Raji (cell line): Measurements from ENCODE around the gene SOCS3.

Experiments
- POLR2A ChIP-seq: IDR thresholded peaks from 2 replicates; pipeline ENCODE4 v1.6.1; 2011; ENCODE audit warnings: low read depth, low read length, control low read depth; ENCODE audit not compliant: insufficient read depth

SOCS3 gene

DNA sequence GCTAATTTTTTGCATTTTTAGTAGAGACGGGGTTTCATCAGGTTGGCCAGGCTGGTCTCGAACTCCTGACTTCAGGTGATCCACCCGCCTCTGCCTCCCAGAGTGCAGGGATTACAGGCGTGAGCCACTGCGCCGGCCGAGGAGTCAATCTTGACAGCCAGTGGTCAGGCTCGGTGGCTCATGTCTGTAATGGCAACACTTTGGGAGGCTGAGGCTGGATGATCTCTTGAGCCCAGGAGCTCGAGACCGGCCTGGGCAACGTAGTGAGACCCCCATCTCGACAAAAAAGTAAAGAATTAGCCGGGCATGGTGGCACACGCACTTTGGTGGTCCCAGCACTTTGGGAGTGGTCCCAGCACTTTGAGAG, 18.0 kb upstream of the SOCS3 start:
- no peak for TF ChIP-seq POLR2A

DNA sequence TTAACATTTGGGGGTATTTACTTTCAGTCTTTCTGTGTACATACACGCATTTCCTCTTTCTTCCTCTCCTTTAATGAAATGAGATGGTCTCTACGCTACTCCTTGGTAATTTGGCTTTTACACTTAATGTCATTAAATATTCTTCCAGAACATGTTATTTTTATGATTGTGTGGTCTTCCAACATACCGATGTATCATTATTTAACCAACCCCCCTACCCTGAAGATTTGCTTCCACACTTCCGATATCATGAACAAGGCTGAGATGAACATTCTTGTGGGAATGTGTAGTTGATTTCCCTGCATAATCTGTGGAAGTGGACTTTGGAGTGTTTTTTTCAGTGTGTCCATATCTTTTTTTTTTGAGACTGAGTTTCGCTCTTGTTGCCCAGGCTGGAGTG, 16.3 kb upstream of the SOCS3 start:
- TF ChIP-seq POLR2A: no peak

DNA sequence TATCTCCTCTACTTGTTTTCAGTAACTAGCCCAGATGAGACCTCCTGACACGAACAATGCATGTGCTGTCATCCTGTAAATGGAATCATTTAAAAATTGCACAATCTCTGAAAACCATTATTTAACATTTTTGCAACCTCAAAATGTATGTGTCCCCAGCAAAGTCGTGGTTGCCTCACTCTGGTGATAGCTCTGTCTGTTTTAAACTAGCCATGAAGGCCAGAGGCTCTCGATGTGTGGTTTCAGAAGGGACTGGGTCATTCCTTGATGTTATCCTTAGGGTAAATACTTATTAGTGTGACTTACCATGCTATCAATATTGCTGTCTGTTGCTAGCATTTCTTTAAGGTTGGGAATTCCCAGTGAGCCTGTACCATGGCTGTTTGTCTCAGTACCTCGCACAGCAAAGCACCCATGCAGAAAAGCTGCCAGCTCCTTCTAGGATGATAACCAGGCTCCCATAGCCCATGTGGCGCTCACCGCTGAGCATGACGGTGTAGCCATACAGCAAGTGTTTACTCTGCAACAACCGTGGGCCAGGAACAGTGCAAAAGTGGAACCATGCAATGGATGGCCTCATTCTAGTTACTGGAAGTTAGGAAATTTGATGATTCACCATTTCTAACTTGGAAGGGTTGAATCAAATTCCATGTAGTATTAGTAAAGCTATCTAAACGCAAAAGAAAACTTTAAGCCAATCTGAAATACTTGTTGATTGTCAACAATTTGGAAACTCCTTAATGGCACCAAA, 15.7 kb upstream of the SOCS3 start:
- no peak for TF ChIP-seq POLR2A

DNA sequence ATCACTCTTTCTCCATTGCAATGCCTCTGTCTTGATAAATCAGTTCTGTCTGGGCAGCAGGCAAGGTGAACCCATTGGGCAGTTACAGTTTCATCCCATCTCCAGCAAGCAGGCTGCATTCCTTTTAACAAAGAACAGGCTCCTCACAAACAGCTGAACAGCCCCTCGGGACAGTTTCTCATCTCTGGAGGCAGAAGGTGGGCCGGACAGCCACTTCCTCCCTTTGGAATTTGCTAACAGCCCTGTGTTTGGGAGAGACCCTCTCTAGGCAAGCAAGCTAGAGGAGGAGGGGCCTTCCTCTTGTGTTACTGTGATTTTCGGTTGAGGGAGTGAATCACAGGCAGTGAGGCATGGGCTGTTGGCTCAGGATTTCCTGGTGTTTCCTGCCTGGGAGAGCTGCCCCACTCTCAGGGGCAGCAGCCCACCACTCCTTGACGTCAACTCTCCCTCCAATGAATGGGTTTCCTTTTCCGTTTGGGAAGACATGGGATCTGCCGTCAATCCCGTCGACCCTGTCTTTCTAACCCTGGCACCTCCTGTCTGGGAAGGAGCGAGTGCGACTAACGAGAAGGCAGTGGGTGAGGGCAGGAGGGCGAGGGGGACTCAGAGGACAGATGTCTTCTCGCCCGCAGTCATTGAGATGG, 14.9 kb upstream of the SOCS3 start:
- no peak for TF ChIP-seq POLR2A

DNA sequence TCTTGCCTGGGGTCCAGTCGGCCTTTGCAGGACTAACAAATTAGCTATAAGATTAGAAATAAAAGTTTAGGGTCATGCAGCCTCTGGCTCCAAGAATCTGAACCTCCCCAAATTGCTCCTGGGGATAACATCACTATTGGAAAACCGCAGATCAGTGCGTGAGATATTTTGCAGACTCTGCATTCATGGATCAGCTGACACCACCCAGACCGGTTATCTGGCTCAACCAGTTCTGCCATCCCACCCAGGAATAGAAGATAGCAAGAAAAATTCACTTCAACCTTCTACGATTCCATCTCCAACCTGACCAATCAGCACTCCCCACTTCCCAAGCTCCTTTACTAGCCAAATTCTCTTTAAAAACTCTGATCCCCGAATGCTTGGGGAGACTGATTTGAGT, 14.3 kb upstream of the SOCS3 start:
- no peak for TF ChIP-seq POLR2A

DNA sequence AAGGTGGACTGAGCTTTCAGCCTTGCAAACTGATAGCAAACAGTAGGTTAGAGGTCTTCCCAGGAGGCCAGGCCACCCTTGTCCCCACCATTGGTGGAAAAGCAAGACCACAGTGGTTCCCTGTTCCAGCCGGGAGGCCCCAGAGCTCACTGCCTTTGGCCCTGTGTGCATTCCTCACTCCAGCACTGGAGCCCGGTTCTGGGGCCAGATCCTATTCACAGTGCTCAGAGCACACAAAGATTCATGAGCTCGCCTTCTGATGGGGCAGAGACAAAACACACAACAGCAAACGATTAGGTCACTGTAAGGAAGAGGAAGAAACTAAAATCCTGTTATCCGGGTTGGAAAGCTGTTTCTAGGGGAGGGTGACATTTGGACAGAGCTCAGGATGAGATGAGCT, 13.0 kb upstream of the SOCS3 start:
- no peak for TF ChIP-seq POLR2A

DNA sequence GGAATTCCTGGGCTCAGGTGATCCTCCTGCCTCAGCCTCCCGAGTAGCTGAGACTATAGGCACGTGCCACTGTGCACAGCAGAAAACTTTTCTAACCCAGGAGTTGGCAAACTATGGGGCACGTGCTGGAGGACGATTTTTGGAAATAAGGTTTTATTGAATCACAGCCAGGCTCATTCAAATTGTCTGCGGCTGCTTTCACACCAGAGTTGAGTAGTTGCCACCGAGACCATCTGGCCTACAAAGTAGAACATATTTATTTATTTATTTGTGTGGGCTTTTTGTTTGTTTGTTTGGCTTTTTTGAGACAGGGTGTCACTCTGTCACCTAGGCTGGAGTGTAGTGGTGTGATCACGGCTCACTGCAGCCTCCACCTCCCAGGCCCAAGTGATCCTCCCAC, 11.2 kb upstream of the SOCS3 start:
- TF ChIP-seq POLR2A: no peak

DNA sequence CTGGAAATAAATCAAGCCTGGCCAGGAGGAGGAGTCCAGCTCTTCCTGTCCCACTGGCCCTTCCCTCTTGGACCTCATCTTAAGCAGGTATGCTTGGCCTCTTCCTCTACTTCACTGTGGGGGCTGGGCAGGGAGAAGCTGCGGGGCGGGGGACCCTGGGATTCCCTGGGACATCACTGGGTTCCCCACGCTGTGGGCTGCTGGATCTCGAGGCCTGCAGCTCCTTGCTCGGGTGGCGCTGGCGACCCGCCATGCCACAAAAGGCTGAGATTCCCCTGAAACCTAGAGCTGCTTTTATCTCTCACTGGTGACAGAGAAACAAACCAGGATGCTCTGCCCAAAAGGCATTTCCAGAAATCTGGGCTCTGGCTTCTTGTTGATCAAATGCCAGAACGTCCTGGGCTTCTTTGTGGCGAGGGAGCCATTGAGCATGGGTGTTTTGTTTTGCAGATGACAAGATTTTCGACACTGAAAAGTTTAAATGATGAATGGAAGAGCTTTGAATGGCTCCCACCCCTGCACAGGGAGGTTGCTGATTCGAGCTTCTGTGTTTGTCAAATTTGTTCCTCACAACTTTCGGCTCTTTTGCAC, 10.0 kb upstream of the SOCS3 start:
- no peak for TF ChIP-seq POLR2A

DNA sequence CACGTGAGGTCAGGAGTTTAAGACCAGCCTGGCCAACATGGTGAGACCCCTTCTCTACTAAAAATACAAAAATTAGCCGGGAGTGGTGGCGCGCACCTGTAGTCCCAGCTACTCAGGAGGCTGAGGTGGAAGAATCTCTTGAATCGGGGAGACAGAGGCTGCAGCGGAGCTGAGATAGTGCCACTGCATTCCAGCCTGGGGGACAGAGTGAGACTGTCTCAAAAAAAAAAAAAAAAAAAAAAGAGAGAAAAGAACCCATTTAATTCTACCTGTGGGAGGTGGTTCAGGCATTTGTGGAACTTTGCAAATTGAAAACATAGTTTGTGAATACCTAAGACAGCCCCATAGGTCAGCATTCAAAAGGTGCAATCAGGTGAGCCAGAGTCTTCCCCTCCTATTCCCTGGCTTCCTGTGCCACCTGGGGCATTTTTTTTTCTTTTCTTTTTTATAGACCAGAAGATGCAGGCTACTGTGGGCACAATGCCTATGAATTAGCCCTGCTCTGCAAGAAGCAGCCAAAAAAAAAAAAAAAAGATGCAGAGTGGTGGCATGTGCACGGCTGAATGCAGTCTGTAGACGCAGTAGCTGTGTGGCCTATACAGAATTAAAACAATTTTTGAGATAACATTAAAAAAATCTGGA, 9.1 kb upstream of the SOCS3 start:
- no peak for TF ChIP-seq POLR2A

DNA sequence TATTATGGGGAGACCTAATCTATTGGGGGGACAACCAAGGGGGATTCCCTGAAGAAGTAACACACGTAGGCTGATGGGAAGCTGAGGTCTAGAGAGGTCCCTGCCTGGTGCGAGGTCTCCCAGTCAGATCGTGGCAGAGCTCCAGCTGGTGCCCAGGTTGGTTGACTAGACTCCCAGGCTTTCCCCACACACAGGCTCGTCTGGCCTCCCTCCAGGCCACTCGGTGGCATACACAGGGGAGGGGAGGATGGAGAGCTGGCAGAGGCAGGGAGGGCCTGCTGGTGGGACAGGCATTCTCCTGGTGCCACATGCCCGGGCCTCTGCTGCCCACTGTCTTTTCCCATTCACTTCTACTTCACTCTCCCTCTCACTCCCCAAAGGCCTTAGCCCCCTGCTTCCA, 8.5 kb upstream of the SOCS3 start:
- TF ChIP-seq POLR2A: no peak

DNA sequence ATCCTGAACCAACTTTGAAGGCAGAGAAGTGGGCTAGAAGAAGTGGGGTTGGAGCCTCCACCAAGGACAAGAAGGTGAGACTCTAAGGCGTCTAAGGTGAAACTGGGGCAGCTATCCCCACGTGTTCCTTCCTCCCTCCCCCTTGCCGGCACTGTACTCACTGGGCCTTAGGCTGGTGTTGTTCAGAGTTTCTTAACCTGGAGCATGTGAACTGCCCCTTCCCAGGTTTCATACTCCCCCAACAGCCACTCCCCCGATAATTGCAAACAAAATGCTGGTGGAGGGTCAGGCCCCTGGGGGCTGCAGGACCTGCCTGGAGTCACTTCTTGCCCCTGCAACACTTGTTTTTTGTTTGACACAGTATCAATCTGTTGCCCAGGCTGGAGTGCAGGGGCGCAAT, 7.3 kb upstream of the SOCS3 start:
- TF ChIP-seq POLR2A: no peak

DNA sequence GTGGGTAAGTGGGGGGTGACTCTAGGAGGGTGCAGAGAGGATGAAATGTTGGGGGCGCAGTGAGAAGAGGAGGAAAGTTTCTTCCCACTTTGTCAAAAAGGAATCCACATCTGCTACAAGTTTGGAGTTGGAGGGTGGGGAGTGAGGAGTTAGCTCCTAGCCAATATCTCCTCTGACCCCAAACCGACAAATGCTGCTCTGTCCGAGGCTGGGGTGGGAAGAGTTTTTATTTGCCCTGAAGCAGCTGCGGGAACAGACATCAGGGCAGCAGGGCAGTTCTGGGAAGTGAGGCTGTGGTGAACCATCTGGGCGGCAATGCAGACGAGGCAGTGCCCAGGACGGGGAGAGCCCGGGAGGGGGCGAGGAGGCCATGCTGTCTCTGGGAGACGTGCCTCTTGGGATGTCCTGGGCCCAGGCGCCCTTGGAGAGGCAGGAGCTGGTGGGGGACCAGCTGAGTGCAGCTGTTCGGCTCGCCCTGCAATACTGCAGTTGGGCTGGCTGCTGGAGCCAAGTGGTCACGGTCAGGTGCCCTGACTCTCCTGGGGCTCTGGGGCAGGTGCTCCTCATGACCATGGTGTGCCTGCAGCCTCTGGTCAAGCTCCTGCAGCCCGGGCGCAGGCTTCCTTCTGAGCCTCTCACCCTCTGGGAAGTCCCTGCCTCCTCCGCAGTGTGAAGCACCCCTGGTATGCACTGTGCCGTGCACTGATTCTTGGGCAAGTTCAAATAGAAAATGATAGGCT, 6.4 kb upstream of the SOCS3 start:
- TF ChIP-seq POLR2A: no peak

DNA sequence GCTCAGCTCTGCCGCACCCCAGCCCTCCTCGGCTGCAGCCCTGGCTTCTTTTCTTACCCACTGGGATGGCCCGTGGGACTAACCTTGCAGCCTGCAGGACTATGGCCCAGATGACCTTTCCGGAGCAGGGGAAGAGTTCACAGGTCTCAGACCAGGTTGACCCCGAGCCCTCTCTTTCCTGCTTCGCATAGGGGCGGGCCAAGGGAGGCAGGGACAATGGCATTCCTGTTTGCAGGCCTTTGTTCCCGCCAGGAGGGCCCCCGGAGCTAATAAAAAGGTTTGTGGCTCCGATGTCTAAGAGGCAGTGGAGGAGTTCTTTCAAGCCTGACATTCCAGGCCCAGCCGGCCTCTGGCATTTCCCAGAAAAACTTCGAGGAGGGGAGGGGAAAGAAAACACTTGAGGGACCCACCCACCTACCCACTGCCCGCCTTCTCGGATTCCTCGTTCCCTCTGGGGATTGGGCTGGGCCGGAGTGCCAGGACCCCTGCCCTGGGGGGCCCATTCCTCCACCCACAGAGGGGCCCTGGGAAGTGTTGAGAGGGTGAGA, 5.8 kb upstream of the SOCS3 start:
- TF ChIP-seq POLR2A: no peak

DNA sequence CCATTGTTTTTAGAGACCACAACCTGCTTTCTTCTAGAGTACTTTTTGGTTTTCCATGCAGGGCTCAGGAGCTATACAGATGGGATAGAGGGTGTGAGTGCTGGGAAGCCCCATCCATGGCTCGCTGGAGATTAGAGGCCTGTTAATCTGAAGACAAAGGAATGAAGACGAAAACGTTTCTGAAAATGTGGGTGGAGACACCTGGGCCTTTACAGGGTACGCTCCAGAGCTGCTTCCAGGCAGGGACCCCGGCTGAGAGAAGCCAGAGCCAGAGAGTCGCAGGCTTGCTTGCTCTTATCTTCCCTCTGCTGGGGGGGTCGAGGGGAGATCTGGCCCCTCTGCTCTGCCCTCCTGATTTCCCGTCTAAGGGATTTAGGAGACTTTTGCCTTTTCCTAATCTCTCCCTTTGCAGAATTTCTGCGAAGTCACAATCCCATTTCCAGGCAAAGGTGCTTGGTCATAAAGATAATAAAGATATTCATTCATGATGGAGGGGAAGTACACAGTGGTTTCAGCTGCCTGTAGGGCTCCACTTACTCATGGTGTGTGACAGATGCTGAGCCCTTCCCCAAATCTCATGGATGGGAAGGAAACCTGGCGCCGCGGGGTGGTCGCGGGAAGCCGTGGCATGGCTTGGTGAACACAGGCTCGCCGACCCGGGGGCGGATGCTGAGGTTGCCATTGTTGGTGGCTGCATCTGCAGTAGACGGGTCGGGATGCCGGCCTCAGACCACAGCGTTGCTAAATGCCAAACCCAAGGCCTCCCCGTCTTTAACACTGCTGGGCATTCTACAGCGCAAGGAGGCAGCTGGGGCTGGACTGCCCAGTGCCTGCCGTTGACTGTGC, 4.8 kb upstream of the SOCS3 start:
- TF ChIP-seq POLR2A: no peak
